ENCODE measurements around the gene MBD3L2B.
"Not testable (repeated sequence)": the region's sequence is repeated elsewhere in the genome, so short reads cannot be mapped to it uniquely, and the experiment has no call there.

MBD3L2B gene

DNA sequence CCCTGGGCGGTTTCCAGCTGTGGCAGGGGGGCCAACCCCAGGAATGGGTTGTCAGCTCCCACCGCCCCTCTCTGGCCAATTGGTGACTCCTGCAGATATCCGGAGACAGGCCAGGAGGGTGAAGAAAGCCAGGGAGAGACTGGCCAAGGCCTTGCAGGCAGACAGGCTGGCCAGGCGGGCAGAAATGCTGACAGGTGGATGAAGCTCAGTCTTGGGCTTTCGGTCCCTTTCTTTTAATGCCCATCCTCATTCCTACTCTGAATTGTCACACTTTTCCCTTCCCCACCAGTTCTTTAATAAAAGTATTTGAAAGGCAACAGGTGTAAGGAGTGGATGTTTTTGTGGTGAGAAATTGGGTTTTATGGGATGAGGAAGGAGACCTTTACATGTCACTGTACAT lies 30.2 kb upstream of the MBD3L2B start:
- not testable (repeated sequence) for H3K9ac ChIP-seq (ENCODE audit: low read depth, low read length); H4K20me1 ChIP-seq (ENCODE audit: insufficient read depth, low read length); H3K79me2 ChIP-seq (ENCODE audit: insufficient read depth, low read length); H3K4me3 ChIP-seq (ENCODE audit: low read depth in 1 of 2, low read length in 2 of 2); H3K27ac ChIP-seq (ENCODE audit: low read length); H3K4me2 ChIP-seq (ENCODE audit: insufficient read depth, low read length); H3K36me3 ChIP-seq (ENCODE audit: insufficient read depth, low read length); H3K27me3 ChIP-seq (ENCODE audit: insufficient read depth, low read length, poor library complexity); H3K4me1 ChIP-seq (ENCODE audit: insufficient read depth, low read length); DNase-seq; ATAC-seq (ENCODE audit: insufficient read depth, low read depth); H3K9me3 ChIP-seq (ENCODE audit: insufficient read depth, low read length, severe bottlenecking); H2AFZ ChIP-seq (ENCODE audit: low read depth, low read length)

DNA sequence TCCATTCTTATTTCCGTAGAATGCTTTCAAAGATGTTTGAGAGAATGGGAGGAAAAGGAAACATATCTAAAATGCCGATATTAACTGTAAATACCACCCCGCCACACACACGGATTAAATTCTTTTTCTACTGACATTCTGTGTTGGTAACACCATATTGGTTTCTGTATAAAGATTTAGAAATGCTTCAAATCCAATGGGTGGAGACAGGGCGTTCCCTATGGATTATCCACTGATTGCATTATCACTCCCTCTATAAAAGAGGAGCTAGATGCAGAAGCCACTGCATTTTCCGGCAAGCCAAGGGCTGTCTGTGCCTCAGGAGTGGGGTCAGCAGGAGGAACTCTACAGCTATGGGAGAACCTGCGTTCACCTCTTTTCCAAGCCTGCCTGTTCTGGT lies 27.8 kb upstream of the MBD3L2B start, which contains the start of gene MBD3L2:
Gene MBD3L2, plus strand, starts transcription at position 301 of the 400 bp plus-strand sequence. Its CDS starts 53 bp downstream, at position 354.
- H3K79me2 ChIP-seq (ENCODE audit: insufficient read depth, low read length); DNase-seq; ATAC-seq (ENCODE audit: insufficient read depth, low read depth); H3K27ac ChIP-seq (ENCODE audit: low read length); H3K4me3 ChIP-seq (ENCODE audit: low read depth in 1 of 2, low read length in 2 of 2); H3K4me2 ChIP-seq (ENCODE audit: insufficient read depth, low read length); H4K20me1 ChIP-seq (ENCODE audit: insufficient read depth, low read length); H2AFZ ChIP-seq (ENCODE audit: low read depth, low read length); H3K9me3 ChIP-seq (ENCODE audit: insufficient read depth, low read length, severe bottlenecking); H3K36me3 ChIP-seq (ENCODE audit: insufficient read depth, low read length); H3K4me1 ChIP-seq (ENCODE audit: insufficient read depth, low read length); H3K9ac ChIP-seq (ENCODE audit: low read depth, low read length); H3K27me3 ChIP-seq (ENCODE audit: insufficient read depth, low read length, poor library complexity): not testable (repeated sequence)

DNA sequence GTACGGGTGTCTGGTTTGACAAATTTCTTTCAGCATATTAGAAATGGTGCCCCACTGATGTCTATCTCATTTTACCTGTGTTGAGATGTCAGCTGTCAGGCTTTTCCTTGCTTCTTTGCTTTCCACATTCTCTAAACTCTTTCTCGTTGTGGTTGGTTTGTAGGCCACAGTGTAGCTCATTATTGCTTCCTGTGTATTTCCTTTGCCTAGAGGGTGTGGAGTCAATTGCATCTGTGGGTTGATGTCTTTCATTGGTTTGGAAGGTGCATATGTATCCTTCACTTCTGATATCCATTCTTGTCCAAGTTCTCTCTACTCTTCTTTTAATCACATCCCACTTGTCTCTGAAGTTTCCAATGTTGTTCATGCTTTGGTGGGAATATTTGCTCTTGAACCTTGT lies 20.3 kb upstream of the MBD3L2B start:
- H3K27ac ChIP-seq (ENCODE audit: low read length); H3K4me2 ChIP-seq (ENCODE audit: insufficient read depth, low read length); H3K9ac ChIP-seq (ENCODE audit: low read depth, low read length); H4K20me1 ChIP-seq (ENCODE audit: insufficient read depth, low read length); DNase-seq; H3K4me1 ChIP-seq (ENCODE audit: insufficient read depth, low read length); H3K4me3 ChIP-seq (ENCODE audit: low read depth in 1 of 2, low read length in 2 of 2); H3K9me3 ChIP-seq (ENCODE audit: insufficient read depth, low read length, severe bottlenecking); H3K36me3 ChIP-seq (ENCODE audit: insufficient read depth, low read length); H3K79me2 ChIP-seq (ENCODE audit: insufficient read depth, low read length); H3K27me3 ChIP-seq (ENCODE audit: insufficient read depth, low read length, poor library complexity); H2AFZ ChIP-seq (ENCODE audit: low read depth, low read length): not testable (repeated sequence)
- 0 out of 3 replicates have a peak, but pooled peaks have one; percentile 33 for ATAC-seq (ENCODE audit: insufficient read depth, low read depth)

DNA sequence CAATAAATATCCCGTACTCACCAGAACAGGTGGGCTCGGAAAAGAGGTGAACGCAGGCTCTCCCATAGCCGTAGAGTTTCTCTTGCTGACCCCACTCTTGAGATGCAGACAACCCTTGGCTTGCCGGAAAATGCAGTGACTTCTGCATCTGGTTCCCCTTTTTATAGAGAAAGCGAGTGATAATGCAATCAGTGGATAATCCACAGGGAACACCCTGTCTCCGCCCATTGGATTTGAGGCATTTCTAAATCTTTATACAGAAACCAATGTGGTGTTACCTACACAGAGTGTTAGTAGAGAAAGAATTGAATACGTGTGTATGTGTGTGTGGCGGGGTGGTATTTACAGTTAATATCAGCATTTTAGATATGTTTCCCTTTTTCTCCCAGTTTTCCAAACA lies 18.8 kb upstream of the MBD3L2B start, which contains the start of gene MBD3L4:
Gene MBD3L4, minus strand, starts transcription at position 101 of the 400 bp plus-strand sequence. Its CDS starts 35 bp downstream, at position 66.
- H3K36me3 ChIP-seq (ENCODE audit: insufficient read depth, low read length); H3K27me3 ChIP-seq (ENCODE audit: insufficient read depth, low read length, poor library complexity); H3K9ac ChIP-seq (ENCODE audit: low read depth, low read length); H3K27ac ChIP-seq (ENCODE audit: low read length); DNase-seq; H3K4me2 ChIP-seq (ENCODE audit: insufficient read depth, low read length); H3K4me3 ChIP-seq (ENCODE audit: low read depth in 1 of 2, low read length in 2 of 2); H4K20me1 ChIP-seq (ENCODE audit: insufficient read depth, low read length); H3K79me2 ChIP-seq (ENCODE audit: insufficient read depth, low read length); H3K4me1 ChIP-seq (ENCODE audit: insufficient read depth, low read length); H2AFZ ChIP-seq (ENCODE audit: low read depth, low read length); ATAC-seq (ENCODE audit: insufficient read depth, low read depth); H3K9me3 ChIP-seq (ENCODE audit: insufficient read depth, low read length, severe bottlenecking): not testable (repeated sequence)

DNA sequence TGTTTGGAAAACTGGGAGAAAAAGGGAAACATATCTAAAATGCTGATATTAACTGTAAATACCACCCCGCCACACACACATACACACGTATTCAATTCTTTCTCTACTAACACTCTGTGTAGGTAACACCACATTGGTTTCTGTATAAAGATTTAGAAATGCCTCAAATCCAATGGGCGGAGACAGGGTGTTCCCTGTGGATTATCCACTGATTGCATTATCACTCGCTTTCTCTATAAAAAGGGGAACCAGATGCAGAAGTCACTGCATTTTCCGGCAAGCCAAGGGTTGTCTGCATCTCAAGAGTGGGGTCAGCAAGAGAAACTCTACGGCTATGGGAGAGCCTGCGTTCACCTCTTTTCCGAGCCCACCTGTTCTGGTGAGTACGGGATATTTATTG lies 9.0 kb upstream of the MBD3L2B start, which contains the start of gene MBD3L5:
Gene MBD3L5, plus strand, starts transcription at position 301 of the 400 bp plus-strand sequence. Its CDS starts 34 bp downstream, at position 335.
- not testable (repeated sequence) for H4K20me1 ChIP-seq (ENCODE audit: insufficient read depth, low read length); H3K79me2 ChIP-seq (ENCODE audit: insufficient read depth, low read length); H3K36me3 ChIP-seq (ENCODE audit: insufficient read depth, low read length); H3K4me2 ChIP-seq (ENCODE audit: insufficient read depth, low read length); H2AFZ ChIP-seq (ENCODE audit: low read depth, low read length); H3K27ac ChIP-seq (ENCODE audit: low read length); H3K4me3 ChIP-seq (ENCODE audit: low read depth in 1 of 2, low read length in 2 of 2); H3K4me1 ChIP-seq (ENCODE audit: insufficient read depth, low read length); H3K27me3 ChIP-seq (ENCODE audit: insufficient read depth, low read length, poor library complexity); ATAC-seq (ENCODE audit: insufficient read depth, low read depth); H3K9me3 ChIP-seq (ENCODE audit: insufficient read depth, low read length, severe bottlenecking); H3K9ac ChIP-seq (ENCODE audit: low read depth, low read length); DNase-seq

DNA sequence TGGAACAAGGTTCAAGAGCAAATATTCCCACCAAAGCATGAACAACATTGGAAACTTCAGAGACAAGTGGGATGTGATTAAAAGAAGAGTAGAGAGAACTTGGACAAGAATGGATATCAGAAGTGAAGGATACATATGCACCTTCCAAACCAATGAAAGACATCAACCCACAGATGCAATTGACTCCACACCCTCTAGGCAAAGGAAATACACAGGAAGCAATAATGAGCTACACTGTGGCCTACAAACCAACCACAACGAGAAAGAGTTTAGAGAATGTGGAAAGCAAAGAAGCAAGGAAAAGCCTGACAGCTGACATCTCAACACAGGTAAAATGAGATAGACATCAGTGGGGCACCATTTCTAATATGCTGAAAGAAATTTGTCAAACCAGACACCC lies 7.6 kb upstream of the MBD3L2B start:
- H3K4me2 ChIP-seq (ENCODE audit: insufficient read depth, low read length); H2AFZ ChIP-seq (ENCODE audit: low read depth, low read length); H3K4me3 ChIP-seq (ENCODE audit: low read depth in 1 of 2, low read length in 2 of 2); H3K4me1 ChIP-seq (ENCODE audit: insufficient read depth, low read length); H3K27ac ChIP-seq (ENCODE audit: low read length); H3K9me3 ChIP-seq (ENCODE audit: insufficient read depth, low read length, severe bottlenecking); H4K20me1 ChIP-seq (ENCODE audit: insufficient read depth, low read length); H3K36me3 ChIP-seq (ENCODE audit: insufficient read depth, low read length); H3K27me3 ChIP-seq (ENCODE audit: insufficient read depth, low read length, poor library complexity); H3K9ac ChIP-seq (ENCODE audit: low read depth, low read length); H3K79me2 ChIP-seq (ENCODE audit: insufficient read depth, low read length); DNase-seq; ATAC-seq (ENCODE audit: insufficient read depth, low read depth): not testable (repeated sequence)
